CD4-positive, alpha-beta T cell (primary cell): Measurements from ENCODE around the gene PRDM16. TPM values are rescaled to one million over a fixed set of nuclear protein-coding genes. Genes with fewer than 3 reads are reported as not detected.

Experiments used
- ATAC-seq: fragments of 200-7000 bp; cut with Tn5 transposase; one replicate; pipeline ENCODE4 v1.10.0; 2022; ENCODE audit warnings: mild to moderate bottlenecking; ENCODE audit not compliant: poor library complexity
- CTCF ChIA-PET: fragments of 350-600 bp; sonication (Branson Sonifier 250); formaldehyde crosslinking; loops from one replicate; lab custom pipeline; 2021; ENCODE audit warnings: antibody characterized with exemption, inconsistent platforms; lab: Charles Lee
- POLR2A ChIA-PET: fragments of 350-600 bp; sonication (Branson Sonifier 250); formaldehyde crosslinking; loops from one replicate; lab custom pipeline; 2021; ENCODE audit warnings: antibody characterized with exemption, inconsistent platforms; lab: Charles Lee
- DNase-seq, 14 experiments: peaks; one replicate each; pipeline ENCODE4 v3.0.0-alpha.2; 2013 to 2020; ENCODE audit warnings: mixed read lengths in 2 of 14
- H3K27ac ChIP-seq, 2 donors: one replicate each; pipeline versions ENCODE4 v1.5.1 to v1.7.0; 2013; ENCODE audit warnings: low read length in 2 of 2, low read depth in 1 of 2, mild to moderate bottlenecking in 1 of 2
- H3K27me3 ChIP-seq, 2 experiments: 1 replicate in 1 of 2; 2 replicates in 1 of 2; pipeline versions ENCODE4 v1.6.1 to v1.7.0; 2013; ENCODE audit warnings: low read length in 2 of 2, control low read depth in 1 of 2, mild to moderate bottlenecking in 1 of 2, moderate library complexity in 1 of 2; ENCODE audit not compliant: insufficient read depth in 2 of 2, control insufficient read depth in 1 of 2
- H3K36me3 ChIP-seq: one replicate; pipeline ENCODE4 v1.6.1; 2013; ENCODE audit warnings: low read length, control low read depth; ENCODE audit not compliant: insufficient read depth
- H3K4me1 ChIP-seq: one replicate; pipeline ENCODE4 v1.6.1; 2013; ENCODE audit warnings: low read length, control low read depth; ENCODE audit not compliant: insufficient read depth
- H3K4me3 ChIP-seq: one replicate; pipeline ENCODE4 v1.5.1; 2013; ENCODE audit warnings: mild to moderate bottlenecking, low read length, moderate library complexity
- H3K9me3 ChIP-seq, 2 experiments: 1 replicate in 1 of 2; 2 replicates in 1 of 2; pipeline versions ENCODE4 v1.6.1 to v1.7.0; 2013; ENCODE audit warnings: low read length in 2 of 2, mild to moderate bottlenecking in 2 of 2, control low read depth in 1 of 2, moderate library complexity in 1 of 2; ENCODE audit not compliant: control insufficient read depth in 1 of 2, insufficient read depth in 1 of 2
- H3K27ac Mint-ChIP-seq: one replicate; pipeline ENCODE4 v1.8.0; 2020; ENCODE audit warnings: mixed read lengths
- H3K27me3 Mint-ChIP-seq: one replicate; pipeline ENCODE4 v1.8.0; 2021; ENCODE audit warnings: mixed read lengths
- H3K36me3 Mint-ChIP-seq: one replicate; pipeline ENCODE4 v1.8.0; 2021; ENCODE audit warnings: low read depth, mixed read lengths
- H3K4me1 Mint-ChIP-seq: one replicate; pipeline ENCODE4 v1.8.0; 2021; ENCODE audit warnings: low read depth, mixed read lengths
- H3K4me3 Mint-ChIP-seq: one replicate; pipeline ENCODE4 v1.8.0; 2020; ENCODE audit warnings: mild to moderate bottlenecking, mixed read lengths
- H3K9me3 Mint-ChIP-seq: one replicate; pipeline ENCODE4 v1.8.0; 2020; ENCODE audit warnings: mixed read lengths
- CTCF ChIP-seq: fragments of 200-600 bp; IDR thresholded peaks from one replicate; pipeline ENCODE4 v1.8.0; 2022; ENCODE audit warnings: antibody characterized with exemption, mild to moderate bottlenecking
- intact Hi-C, 2 experiments: fragments of 100-400 bp; cut with DNase I in 1 of 2; cut with micrococcal nuclease in 1 of 2; formaldehyde crosslinking; loops; one replicate each; pipeline versions ENCODE4 v1.15.1 to v1.9.0; 2023 to 2025; cut with DNase I, micrococcal nuclease
- total RNA-seq, 174 experiments: library from RNA in 2 of 174; stranded (reverse) in 2 of 174; gene quantifications; one replicate each; pipeline ENCODE4 v1.2.3 and lab custom pipeline; 2021 to 2026

PRDM16 gene
- total RNA-seq, 2 experiments from 2014 or later: not detected

DNA sequence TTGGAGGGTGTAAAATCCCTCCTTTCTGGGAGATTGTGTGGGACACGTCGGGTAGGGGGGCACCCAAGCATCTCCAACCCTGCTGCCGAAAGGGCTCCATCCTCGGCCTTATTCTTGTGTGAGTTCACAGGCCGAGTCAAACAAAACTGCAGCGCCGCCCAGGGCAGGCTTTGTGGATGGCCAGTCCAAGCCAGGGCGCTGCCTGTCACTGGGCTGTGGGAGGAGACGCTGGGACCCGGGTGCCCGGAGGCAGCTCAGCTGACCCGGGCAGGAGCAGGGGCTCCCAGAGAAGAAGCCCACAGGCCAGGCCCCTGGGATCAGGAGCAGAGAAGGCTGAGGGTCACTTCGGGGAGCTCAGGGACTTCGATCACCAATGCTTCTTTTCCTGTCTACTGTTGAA, 353.6 kb downstream of the PRDM16 start:
- peaks cover 0 to 13% of the 10 kb centered on the region in 2 experiments for H3K9me3 ChIP-seq
- no peak for DNase-seq
- H3K27me3 ChIP-seq: peaks cover 0 to 2% of the 10 kb centered on the region in 2 experiments
- no peaks in the 10 kb centered on the region for H3K9me3 Mint-ChIP-seq
- H3K27me3 Mint-ChIP-seq: peaks cover 5% of the 10 kb centered on the region
- no peak overlapping the region for H3K4me3 Mint-ChIP-seq
- no peaks in the 10 kb centered on the region for H3K36me3 ChIP-seq
- intact Hi-C loops: loop anchor here in 1 of 2 experiments (5.0 to 10.0 kb wide), 3 partner anchors 600 to 1480 kb away; partner anchors contain the start of gene PEX10
- H3K27ac ChIP-seq: no peak overlapping the region
- H3K4me3 ChIP-seq: no peak overlapping the region
- H3K27ac Mint-ChIP-seq: no peak overlapping the region
- H3K36me3 Mint-ChIP-seq: no peaks in the 10 kb centered on the region
- ChIA-PET CTCF (no interaction called here), POLR2A (no interaction called here)
- no peaks in the 10 kb centered on the region for H3K4me1 Mint-ChIP-seq
- peaks cover 6% of the 10 kb centered on the region for H3K4me1 ChIP-seq
- ATAC-seq: no peak
- TF ChIP-seq CTCF: no peak

GRCh38 chr1:3423245-3423829, 354.3 kb downstream of the PRDM16 start:
- Mint-ChIP-seq H3K27ac (no peak overlapping the region), H3K9me3 (no peaks in the 10 kb centered on the region), H3K27me3 (peaks cover 5% of the 10 kb centered on the region), H3K4me1 (no peaks in the 10 kb centered on the region), H3K36me3 (no peaks in the 10 kb centered on the region), H3K4me3 (no peak overlapping the region)
- CTCF ChIA-PET: no interaction called here
- POLR2A ChIA-PET: no interaction called here
- intact Hi-C loops: loop anchor here in 1 of 2 experiments (5.0 to 10.0 kb wide), 3 partner anchors 601 to 1481 kb away; partner anchors contain the start of gene PEX10
- Histone ChIP-seq H3K4me3 (no peak overlapping the region), H3K27ac (no peak overlapping the region), H3K27me3 (peaks cover 0 to 2% of the 10 kb centered on the region in 2 experiments), H3K9me3 (peaks cover 0 to 7% of the 10 kb centered on the region in 2 experiments), H3K36me3 (no peaks in the 10 kb centered on the region), H3K4me1 (peaks cover 6% of the 10 kb centered on the region)
- DNase-seq (no peak), ATAC-seq (no peak)
- no peak for TF ChIP-seq CTCF

DNA sequence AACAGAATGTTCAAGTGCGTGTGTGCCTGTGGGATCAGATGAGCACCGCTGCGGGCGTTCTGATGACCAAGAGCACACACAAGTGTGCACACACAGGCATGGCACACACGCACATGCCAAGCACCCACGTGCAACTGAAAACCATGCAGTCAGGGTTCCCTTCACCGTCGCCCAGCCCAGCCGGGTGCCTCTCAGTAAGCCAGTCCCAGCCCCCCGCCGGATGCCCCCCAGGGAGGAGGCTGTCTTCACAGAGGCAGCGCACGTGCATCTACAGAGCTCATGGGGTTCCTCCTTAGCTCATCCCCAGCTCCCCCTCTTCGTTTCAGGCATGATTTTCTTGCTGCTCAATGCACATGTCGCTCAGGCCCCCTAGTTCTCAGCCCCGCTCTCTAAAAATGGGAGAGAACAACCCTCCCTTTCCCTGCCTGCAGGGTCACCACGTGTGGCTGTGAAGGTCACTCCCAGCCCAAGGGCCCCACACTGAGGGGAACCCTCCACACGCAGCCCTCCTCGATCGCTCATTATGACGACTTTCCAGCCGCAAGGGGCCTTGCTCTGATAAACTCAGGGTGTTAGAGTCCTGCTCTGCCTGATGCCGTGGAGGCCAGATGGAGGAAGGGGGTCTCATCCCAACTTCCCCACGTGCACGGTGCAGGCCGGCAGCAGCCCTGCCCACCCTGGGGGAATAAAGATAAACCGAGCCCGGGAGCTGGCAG, 355.1 kb downstream of the PRDM16 start:
- Histone ChIP-seq H3K36me3 (no peaks in the 10 kb centered on the region), H3K9me3 (peaks cover 0 to 4% of the 10 kb centered on the region in 2 experiments), H3K27me3 (peaks cover 0 to 2% of the 10 kb centered on the region in 2 experiments), H3K27ac (no peak overlapping the region), H3K4me1 (peaks cover 6% of the 10 kb centered on the region), H3K4me3 (no peak overlapping the region)
- Mint-ChIP-seq H3K27ac (no peak overlapping the region), H3K36me3 (no peaks in the 10 kb centered on the region), H3K4me1 (no peaks in the 10 kb centered on the region), H3K4me3 (no peak overlapping the region), H3K27me3 (peaks cover 5% of the 10 kb centered on the region), H3K9me3 (no peaks in the 10 kb centered on the region)
- ATAC-seq: no peak
- CTCF ChIA-PET: no interaction called here
- intact Hi-C loops: loop anchor here in 1 of 2 experiments (1.0 to 10.0 kb wide), 4 partner anchors 412 to 1482 kb away; partner anchors contain the start of gene PEX10
- no peak for TF ChIP-seq CTCF
- DNase-seq: no peak
- POLR2A ChIA-PET: no interaction called here
